ENCODE data around the gene GANC. TPM values are rescaled to one million over a fixed set of nuclear protein-coding genes. Genes with fewer than 3 reads are reported as not detected.

Gene GANC
- total RNA-seq, 3 donors from 2014 or later = 7.1 to 10.7 (median 8.0) TPM

- Mint-ChIP-seq H3K4me1 (ENCODE audit: low read depth) (no peaks in the 10 kb centered on the region), H3K27me3 (ENCODE audit: low read depth) (no peaks in the 10 kb centered on the region), H3K36me3 (ENCODE audit: insufficient read depth) (peaks cover 25% of the 10 kb centered on the region)
These were observed 70.7 kb downstream of the GANC start for GRCh38 chr15:42343596-42344232.

DNA sequence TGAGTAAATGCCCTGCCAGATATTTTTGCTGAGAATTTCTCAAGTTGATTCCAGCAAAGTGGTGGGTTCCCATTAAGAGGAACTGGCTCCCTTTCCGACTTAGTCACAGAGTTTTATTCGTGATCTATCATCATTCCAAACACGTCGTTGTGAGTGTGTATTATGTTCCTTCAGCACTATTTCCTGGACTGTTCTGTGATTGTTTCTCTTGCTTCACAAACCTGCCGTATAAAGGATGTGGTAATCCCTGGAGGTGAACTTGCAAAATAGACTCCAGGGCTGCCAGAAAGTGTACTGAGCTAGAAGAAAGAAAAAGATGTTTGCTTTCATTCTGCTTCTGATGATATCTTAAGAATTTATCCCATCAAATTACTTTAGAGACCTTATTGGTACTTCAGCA lies 71.8 kb downstream of the GANC start:
- no peak for ATAC-seq
- Mint-ChIP-seq H3K4me3 (no peak overlapping the region), H3K27me3 (ENCODE audit: low read depth) (no peaks in the 10 kb centered on the region), H3K4me1 (ENCODE audit: low read depth) (no peaks in the 10 kb centered on the region), H3K9me3 (no peaks in the 10 kb centered on the region), H3K36me3 (ENCODE audit: insufficient read depth) (peaks cover 25% of the 10 kb centered on the region)
- no peak for DNase-seq

More at GRCh38 chr15:42343596-42344232, 70.7 kb downstream of the GANC start:
- Mint-ChIP-seq H3K4me3 (no peak overlapping the region), H3K9me3 (no peaks in the 10 kb centered on the region)
- ATAC-seq (no peak), DNase-seq (no peak)

DNA sequence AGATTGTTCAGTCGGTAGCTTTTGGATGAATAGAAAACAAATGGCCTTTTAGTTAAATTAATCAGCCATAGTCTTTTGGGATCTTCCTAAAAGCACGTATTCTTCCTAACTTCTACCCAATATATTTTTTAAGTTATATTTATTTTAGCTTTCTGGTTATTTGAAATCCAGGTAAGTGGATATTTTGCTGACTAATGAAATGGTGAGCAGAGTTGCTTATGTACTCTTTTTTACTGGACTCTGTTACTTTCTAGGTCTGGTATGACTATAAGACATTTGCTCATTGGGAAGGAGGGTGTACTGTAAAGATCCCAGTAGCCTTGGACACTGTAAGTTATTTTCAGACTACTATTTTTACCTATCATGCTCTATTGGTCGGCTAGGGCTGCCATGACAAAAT lies 72.5 kb downstream of the GANC start:
- Mint-ChIP-seq H3K36me3 (ENCODE audit: insufficient read depth) (peaks cover 25% of the 10 kb centered on the region), H3K4me3 (no peak overlapping the region), H3K27me3 (ENCODE audit: low read depth) (no peaks in the 10 kb centered on the region), H3K4me1 (ENCODE audit: low read depth) (no peaks in the 10 kb centered on the region), H3K9me3 (no peaks in the 10 kb centered on the region)
- DNase-seq (no peak), ATAC-seq (no peak)

DNA sequence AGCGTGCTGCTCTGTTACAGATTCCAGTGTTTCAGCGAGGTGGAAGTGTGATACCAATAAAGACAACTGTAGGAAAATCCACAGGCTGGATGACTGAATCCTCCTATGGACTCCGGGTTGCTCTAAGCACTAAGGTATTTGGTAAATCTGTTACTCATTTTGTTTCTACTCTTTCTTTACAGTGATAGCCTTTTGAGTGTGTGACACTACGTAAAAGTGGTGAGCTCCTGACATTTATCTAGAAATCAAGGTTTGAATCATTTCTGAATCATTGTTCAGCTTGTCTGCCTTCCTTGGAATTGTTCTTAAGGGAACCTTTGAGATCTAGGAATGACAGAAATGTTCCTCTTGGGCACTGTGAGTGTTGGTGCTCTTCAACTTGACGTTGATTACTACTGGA lies 75.1 kb downstream of the GANC start:
- no peaks in the 10 kb centered on the region for H3K27me3 Mint-ChIP-seq (ENCODE audit: low read depth)
- no peak for ATAC-seq

DNA sequence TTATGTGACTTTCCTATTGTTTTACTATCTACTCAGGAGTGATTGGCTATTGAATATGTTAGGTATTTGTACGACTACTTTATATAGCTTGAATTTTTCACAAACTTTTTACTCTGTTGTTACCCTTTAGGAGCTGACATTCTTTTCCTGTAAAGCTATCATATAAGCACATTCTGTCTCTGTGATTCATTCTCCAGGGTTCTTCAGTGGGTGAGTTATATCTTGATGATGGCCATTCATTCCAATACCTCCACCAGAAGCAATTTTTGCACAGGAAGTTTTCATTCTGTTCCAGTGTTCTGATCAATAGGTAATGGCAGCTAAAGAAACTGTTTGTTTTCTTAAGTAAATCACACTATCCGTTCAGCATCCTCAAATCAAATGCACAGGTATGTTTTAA lies 76.2 kb downstream of the GANC start:
- DNase-seq = no peak
- H3K4me1 Mint-ChIP-seq (ENCODE audit: low read depth) = no peaks in the 10 kb centered on the region
- no peaks in the 10 kb centered on the region for H3K9me3 Mint-ChIP-seq
- no peak for ATAC-seq
- H3K4me3 Mint-ChIP-seq = no peak overlapping the region
- H3K27me3 Mint-ChIP-seq (ENCODE audit: low read depth) = no peaks in the 10 kb centered on the region
- H3K36me3 Mint-ChIP-seq (ENCODE audit: insufficient read depth) = peaks cover 39% of the 10 kb centered on the region

More for the DNA sequence above, 75.1 kb downstream of the GANC start:
- DNase-seq = no peak
- Mint-ChIP-seq H3K4me1 (ENCODE audit: low read depth) (no peaks in the 10 kb centered on the region), H3K36me3 (ENCODE audit: insufficient read depth) (peaks cover 36% of the 10 kb centered on the region), H3K9me3 (no peaks in the 10 kb centered on the region), H3K4me3 (no peak overlapping the region)

GRCh38 chr15:42352401-42352800 lies 79.4 kb downstream of the GANC start:
- Mint-ChIP-seq H3K27me3 (ENCODE audit: low read depth) (no peaks in the 10 kb centered on the region), H3K9me3 (no peaks in the 10 kb centered on the region), H3K4me1 (ENCODE audit: low read depth) (no peaks in the 10 kb centered on the region), H3K4me3 (no peak overlapping the region), H3K36me3 (ENCODE audit: insufficient read depth) (peaks cover 28% of the 10 kb centered on the region)
- DNase-seq (no peak), ATAC-seq (no peak)

- ATAC-seq (no peak), DNase-seq (no peak)
- Mint-ChIP-seq H3K4me3 (no peak overlapping the region), H3K4me1 (ENCODE audit: low read depth) (no peaks in the 10 kb centered on the region), H3K36me3 (ENCODE audit: insufficient read depth) (peaks cover 28% of the 10 kb centered on the region), H3K27me3 (ENCODE audit: low read depth) (no peaks in the 10 kb centered on the region), H3K9me3 (no peaks in the 10 kb centered on the region)
These were observed 80.1 kb downstream of the GANC start for GRCh38 chr15:42353061-42353460.

GRCh38 chr15:42354824-42355223 lies 81.8 kb downstream of the GANC start:
- Mint-ChIP-seq H3K27me3 (ENCODE audit: low read depth) (no peaks in the 10 kb centered on the region), H3K4me3 (no peak overlapping the region), H3K4me1 (ENCODE audit: low read depth) (no peaks in the 10 kb centered on the region), H3K36me3 (ENCODE audit: insufficient read depth) (peaks cover 28% of the 10 kb centered on the region), H3K9me3 (no peaks in the 10 kb centered on the region)
- ATAC-seq = no peak
- DNase-seq = no peak

- H3K9me3 Mint-ChIP-seq = no peaks in the 10 kb centered on the region
- peaks cover 26% of the 10 kb centered on the region for H3K36me3 Mint-ChIP-seq (ENCODE audit: insufficient read depth)
- DNase-seq (no peak), ATAC-seq (no peak)
- H3K4me1 Mint-ChIP-seq (ENCODE audit: low read depth) = no peaks in the 10 kb centered on the region
- no peak overlapping the region for H3K4me3 Mint-ChIP-seq
- H3K27me3 Mint-ChIP-seq (ENCODE audit: low read depth) = no peaks in the 10 kb centered on the region
These were observed 82.3 kb downstream of the GANC start for GRCh38 chr15:42355291-42355690.

GRCh38 chr15:42356851-42357250 lies 83.8 kb downstream of the GANC start:
- Mint-ChIP-seq H3K9me3 (no peaks in the 10 kb centered on the region), H3K27me3 (ENCODE audit: low read depth) (no peaks in the 10 kb centered on the region), H3K36me3 (ENCODE audit: insufficient read depth) (peaks cover 17% of the 10 kb centered on the region), H3K4me3 (no peak overlapping the region), H3K4me1 (ENCODE audit: low read depth) (no peaks in the 10 kb centered on the region)
- DNase-seq = no peak
- no peak for ATAC-seq

- ATAC-seq = no peak
- H3K36me3 Mint-ChIP-seq (ENCODE audit: insufficient read depth) = peaks cover 11% of the 10 kb centered on the region
- H3K4me1 Mint-ChIP-seq (ENCODE audit: low read depth) = no peaks in the 10 kb centered on the region
- no peaks in the 10 kb centered on the region for H3K9me3 Mint-ChIP-seq
- DNase-seq = no peak
- no peak overlapping the region for H3K4me3 Mint-ChIP-seq
- H3K27me3 Mint-ChIP-seq (ENCODE audit: low read depth) = no peaks in the 10 kb centered on the region
These were observed 85.1 kb downstream of the GANC start for GRCh38 chr15:42358141-42358540.

DNA sequence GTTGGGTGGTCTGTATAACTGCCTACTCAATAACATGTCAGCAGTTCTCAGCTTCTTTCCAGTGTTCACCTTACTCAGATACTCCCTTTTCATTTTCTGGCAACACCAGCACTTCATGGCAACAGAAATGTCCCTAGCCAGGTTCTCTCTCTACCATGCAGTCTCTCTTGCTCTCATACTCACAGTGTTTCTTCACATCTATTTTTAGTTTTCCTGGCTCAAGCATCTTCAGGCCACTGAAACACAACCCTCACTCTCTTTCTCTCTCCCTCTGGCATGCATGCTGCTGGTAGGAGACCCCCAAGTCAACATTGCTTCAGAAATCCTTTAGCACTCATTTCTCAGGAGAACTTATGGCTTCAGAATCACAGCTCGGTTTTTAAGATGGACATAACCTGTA lies 86.2 kb downstream of the GANC start, which contains the start of gene CAPN3:
CAPN3 (plus strand) TSS at position 253 of the 400 bp plus-strand sequence. CDS start 305 bp downstream, outside the sequence.
- peaks cover 5% of the 10 kb centered on the region for H3K36me3 Mint-ChIP-seq (ENCODE audit: insufficient read depth)
- H3K27me3 Mint-ChIP-seq (ENCODE audit: low read depth) = no peaks in the 10 kb centered on the region
- DNase-seq (no peak), ATAC-seq (no peak)
- no peaks in the 10 kb centered on the region for H3K9me3 Mint-ChIP-seq
- H3K4me3 Mint-ChIP-seq = no peak within 1 kb of the TSS
- no peaks in the 10 kb centered on the region for H3K4me1 Mint-ChIP-seq (ENCODE audit: low read depth)

DNA sequence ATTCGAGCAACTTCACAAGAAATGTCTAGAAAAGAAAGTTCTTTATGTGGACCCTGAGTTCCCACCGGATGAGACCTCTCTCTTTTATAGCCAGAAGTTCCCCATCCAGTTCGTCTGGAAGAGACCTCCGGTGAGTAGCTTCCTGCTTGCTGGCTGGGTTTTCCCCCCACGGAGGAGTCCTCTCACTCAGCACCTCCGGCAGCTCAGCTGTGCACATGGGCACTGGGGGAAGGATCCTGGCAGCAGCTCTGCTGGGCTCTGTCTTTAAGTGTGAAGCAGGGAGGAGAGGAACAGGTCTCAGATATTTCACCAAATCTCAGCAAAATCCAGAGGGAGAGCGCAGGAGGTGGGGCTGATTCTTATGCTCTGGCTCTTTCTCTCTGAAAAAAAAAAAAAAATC lies 87.0 kb downstream of the GANC start:
- H3K36me3 Mint-ChIP-seq (ENCODE audit: insufficient read depth) = peaks cover 5% of the 10 kb centered on the region
- no peaks in the 10 kb centered on the region for H3K4me1 Mint-ChIP-seq (ENCODE audit: low read depth)
- no peaks in the 10 kb centered on the region for H3K27me3 Mint-ChIP-seq (ENCODE audit: low read depth)
- DNase-seq = no peak
- no peak overlapping the region for H3K4me3 Mint-ChIP-seq
- ATAC-seq = no peak
- no peaks in the 10 kb centered on the region for H3K9me3 Mint-ChIP-seq

- no peak for ATAC-seq
- Mint-ChIP-seq H3K9me3 (no peaks in the 10 kb centered on the region), H3K27me3 (ENCODE audit: low read depth) (no peaks in the 10 kb centered on the region), H3K36me3 (ENCODE audit: insufficient read depth) (peaks cover 5% of the 10 kb centered on the region), H3K4me3 (no peak overlapping the region), H3K4me1 (ENCODE audit: low read depth) (no peaks in the 10 kb centered on the region)
- no peak for DNase-seq
These were observed 87.6 kb downstream of the GANC start for GRCh38 chr15:42360535-42361112.

GRCh38 chr15:42363487-42363886 lies 90.5 kb downstream of the GANC start:
- no peak for DNase-seq
- Mint-ChIP-seq H3K36me3 (ENCODE audit: insufficient read depth) (peaks cover 5% of the 10 kb centered on the region), H3K4me3 (no peak overlapping the region), H3K27me3 (ENCODE audit: low read depth) (no peaks in the 10 kb centered on the region), H3K4me1 (ENCODE audit: low read depth) (no peaks in the 10 kb centered on the region), H3K9me3 (no peaks in the 10 kb centered on the region)
- ATAC-seq = no peak
